HepG2 (cell line): ENCODE data around the gene GUCA1A. TPM values are rescaled to one million over a fixed set of nuclear protein-coding genes. Genes with fewer than 3 reads are reported as not detected.

Experiments used
- ARID2 ChIP-seq: sonication (generic); formaldehyde crosslinking; IDR thresholded peaks from 2 replicates; pipeline ENCODE4 v1.8.1; 2022; ENCODE audit warnings: mild to moderate bottlenecking, missing genetic modification reagents, borderline replicate concordance
- FOXK1 ChIP-seq: sonication (generic); formaldehyde crosslinking; IDR thresholded peaks from 2 replicates; pipeline ENCODE4 v1.4.0; 2020; ENCODE audit warnings: low read depth, missing genetic modification reagents, borderline replicate concordance
- PPARG ChIP-seq: conservative IDR thresholded peaks from 2 replicates; pipeline ENCODE4 v1.6.1; 2016; ENCODE audit warnings: missing biosample characterization, missing genetic modification reagents
- PRMT3 ChIP-seq: sonication (generic); formaldehyde crosslinking; IDR thresholded peaks from 2 replicates; pipeline ENCODE4 v1.8.1; 2022; ENCODE audit warnings: low read depth, mild to moderate bottlenecking, moderate library complexity, missing genetic modification reagents, borderline replicate concordance
- SP1 ChIP-seq, 2 experiments: fragments of 450-650 bp in 1 of 2; sonication (generic) in 1 of 2; formaldehyde crosslinking in 1 of 2; IDR thresholded peaks; 2 replicates each; pipeline versions ENCODE4 v1.4.0 to v1.6.1; 2016 to 2020; ENCODE audit warnings: missing genetic modification reagents in 1 of 2
- SPEN ChIP-seq: sonication (generic); formaldehyde crosslinking; IDR thresholded peaks from 2 replicates; pipeline ENCODE4 v1.5.1; 2020; ENCODE audit warnings: low read depth, mild to moderate bottlenecking, missing genetic modification reagents
- TBX3 ChIP-seq: fragments of 450-650 bp; IDR thresholded peaks from 2 replicates; pipeline ENCODE4 v1.6.1; 2017; ENCODE audit warnings: antibody characterized with exemption, mild to moderate bottlenecking, inconsistent platforms, borderline replicate concordance
- ZFP91 ChIP-seq: sonication (generic); formaldehyde crosslinking; IDR thresholded peaks from 2 replicates; pipeline ENCODE4 v1.9.0; 2022; ENCODE audit warnings: missing genetic modification reagents, mild to moderate bottlenecking, borderline replicate concordance
- ZNF569 ChIP-seq: sonication (generic); formaldehyde crosslinking; IDR thresholded peaks from 2 replicates; pipeline ENCODE4 v1.5.0; 2020; ENCODE audit warnings: mild to moderate bottlenecking, missing genetic modification reagents, moderate library complexity, borderline replicate concordance
- ZNF574 ChIP-seq: sonication (generic); formaldehyde crosslinking; IDR thresholded peaks from 2 replicates; pipeline ENCODE4 v1.4.0; 2020; ENCODE audit warnings: missing genetic modification reagents
- polyA plus RNA-seq, 8 experiments: library from polyadenylated mRNA; depleted of rRNA in 3 of 8; stranded (reverse) in 7 of 8; unstranded in 1 of 8; fragments of >200 nt; fragmentation: Illumina TruSeq in 4 of 8; extraction: Trizol in 4 of 8; gene quantifications; 2 replicates each; pipeline versions ENCODE4 v1.2.1 to v1.2.3, GENCODE V29; 2011 to 2016; ENCODE audit warnings: low read depth in 4 of 8, missing spikeins in 1 of 8, mixed read lengths in 1 of 8; ENCODE audit not compliant: insufficient read depth in 1 of 8
- total RNA-seq, 5 experiments: library from RNA; depleted of rRNA; stranded (reverse); fragments of >200 nt; fragmentation: Illumina TruSeq; extraction: Trizol; gene quantifications; 2 replicates each; pipeline ENCODE4 v1.2.3, GENCODE V29; 2016; ENCODE audit warnings: low read depth in 1 of 5

GUCA1A gene
- total and polyA plus RNA-seq, 2 of the 13 experiments (the other 11 are each of a cell fraction or from before 2014, with no cell fraction given), result not detected

GRCh38 chr6:42136508-42137193, 36.5 kb upstream of the GUCA1A start (continued):
- TF ChIP-seq ARID2 (CRISPR knock-in tag) (peak; percentile 72; the same call in 1 of the 2 replicates), TBX3 (no peak; the same call in 1 of the 2 replicates), ZNF569 (CRISPR knock-in tag) (no peak), SPEN (peak; percentile 58), SP1 (IDR thresholded peaks at IDR 0.05) (no peak), SP1 (CRISPR knock-in tag; IDR thresholded peaks at IDR 0.05) (0 out of 2 replicates have a peak, but pooled peaks have one; percentile 18), ZNF574 (CRISPR knock-in tag) (0 out of 2 replicates have a peak, but pooled peaks have one; percentile 21), PRMT3 (no peak), FOXK1 (0 out of 2 replicates have a peak, but pooled peaks have one; percentile 5), ZFP91 (CRISPR knock-in tag) (peak; percentile 67; the same call in 1 of the 2 replicates), PPARG (CRISPR knock-in tag) (no peak)
